T47D (cell line): ENCODE measurements around the gene KIAA0513.

Experiments used
- DNase-seq, 2 experiments: peaks; one replicate each; pipeline versions ENCODE4 v3.0.0 to v3.0.0-alpha.2; 2011 to 2012; ENCODE audit warnings: low read depth in 1 of 2, low spot score in 1 of 2
- JUND ChIP-seq: IDR thresholded peaks from 2 replicates; pipeline ENCODE4 v1.6.1; 2012; ENCODE audit warnings: low read depth
- in situ Hi-C: cut with HindIII; loops from 2 replicates; pipeline ENCODE4 v1.10.0; 2016; ENCODE audit warnings: low sequenced_read_pairs, low pct_unique_long_range_greater_than_20kb

KIAA0513 gene

GRCh38 chr16:85010446-85010930 lies 17.1 kb upstream of the KIAA0513 start:
- in situ Hi-C loops, result no loop called here
- TF ChIP-seq JUND, result no peak
- no peak for DNase-seq

- no peak for TF ChIP-seq JUND
- DNase-seq, result peak; percentile 88 to 90
- in situ Hi-C loops, result no loop called here
Measured at GRCh38 chr16:85010931-85011845, 16.4 kb upstream of the KIAA0513 start, which contains the start of gene ZDHHC7. TSS of gene ZDHHC7 (minus strand) at chr16:85011535. CDS start at chr16:84990618, 20,917 bp downstream.

GRCh38 chr16:85011846-85012284 lies 15.7 kb upstream of the KIAA0513 start:
- in situ Hi-C loops, result no loop called here
- DNase-seq, result no peak
- TF ChIP-seq JUND, result no peak

GRCh38 chr16:85014311-85014710 lies 13.3 kb upstream of the KIAA0513 start:
- DNase-seq, result no peak
- no peak for TF ChIP-seq JUND
- in situ Hi-C loops, result no loop called here

GRCh38 chr16:85015481-85016187 lies 12.0 kb upstream of the KIAA0513 start:
- DNase-seq, result peak in 1 of 2 experiments; percentile 94
- in situ Hi-C loops, result no loop called here
- peak; percentile 57; the same call in 1 of the 2 replicates for TF ChIP-seq JUND

- no peak for TF ChIP-seq JUND
- in situ Hi-C loops, result no loop called here
Measured at GRCh38 chr16:85017151-85017550, 10.4 kb upstream of the KIAA0513 start.

GRCh38 chr16:85017633-85018032 lies 10.0 kb upstream of the KIAA0513 start:
- TF ChIP-seq JUND, result no peak
- DNase-seq, result no peak
- in situ Hi-C loops, result no loop called here

More at GRCh38 chr16:85017151-85017550, 10.4 kb upstream of the KIAA0513 start:
- no peak for DNase-seq

- DNase-seq, result no peak
- in situ Hi-C loops, result no loop called here
- no peak for TF ChIP-seq JUND
Measured at GRCh38 chr16:85018529-85019236, 8.9 kb upstream of the KIAA0513 start.

GRCh38 chr16:85019659-85020245 lies 7.8 kb upstream of the KIAA0513 start:
- no peak for DNase-seq
- no peak for TF ChIP-seq JUND
- in situ Hi-C loops, result no loop called here

GRCh38 chr16:85025781-85026653 lies 1.6 kb upstream of the KIAA0513 start:
- no peak for TF ChIP-seq JUND
- DNase-seq, result no peak

GRCh38 chr16:85026703-85027102 lies 892 bp upstream of the KIAA0513 start:
- TF ChIP-seq JUND, result no peak
- in situ Hi-C loops, result no loop called here
- DNase-seq, result peak; percentile 61 to 63

More at GRCh38 chr16:85025781-85026653, 1.6 kb upstream of the KIAA0513 start:
- in situ Hi-C loops, result no loop called here
